PFSK-1 (cell line): ENCODE results near the gene PET100.

Experiments
- FOXP2 ChIP-seq: optimal IDR thresholded peaks from 2 replicates; pipeline ENCODE3; 2011; ENCODE audit warnings: borderline replicate concordance, control low read depth, inconsistent platforms; ENCODE audit not compliant: insufficient read depth; ENCODE audit errors: extremely low read length, extremely low read depth
- POLR2AphosphoS5 ChIP-seq: IDR thresholded peaks from 2 replicates; pipeline ENCODE4 v1.6.1; 2012; ENCODE audit warnings: low read depth, mild to moderate bottlenecking, control low read depth, low read length, moderate library complexity
- SIN3A ChIP-seq: IDR thresholded peaks from 2 replicates; pipeline ENCODE4 v1.6.1; 2012; ENCODE audit warnings: mild to moderate bottlenecking, low read length, moderate library complexity, borderline replicate concordance; ENCODE audit not compliant: insufficient read depth
- TAF1 ChIP-seq: IDR thresholded peaks from 2 replicates; pipeline ENCODE4 v1.6.1; 2012; ENCODE audit warnings: low read length, control low read depth, borderline replicate concordance; ENCODE audit not compliant: insufficient read depth
- TF ChIP-seq, protein P1 (sequence below), 2 experiments: IDR thresholded peaks; 2 replicates each; pipeline versions ENCODE4 v1.6.1 to v1.8.0; 2011 to 2012; ENCODE audit warnings: low read depth in 2 of 2, low read length in 2 of 2, control low read depth in 1 of 2, inconsistent platforms in 1 of 2, mild to moderate bottlenecking in 1 of 2, moderate library complexity in 1 of 2; ENCODE audit not compliant: insufficient read depth in 1 of 2

Gene PET100

DNA sequence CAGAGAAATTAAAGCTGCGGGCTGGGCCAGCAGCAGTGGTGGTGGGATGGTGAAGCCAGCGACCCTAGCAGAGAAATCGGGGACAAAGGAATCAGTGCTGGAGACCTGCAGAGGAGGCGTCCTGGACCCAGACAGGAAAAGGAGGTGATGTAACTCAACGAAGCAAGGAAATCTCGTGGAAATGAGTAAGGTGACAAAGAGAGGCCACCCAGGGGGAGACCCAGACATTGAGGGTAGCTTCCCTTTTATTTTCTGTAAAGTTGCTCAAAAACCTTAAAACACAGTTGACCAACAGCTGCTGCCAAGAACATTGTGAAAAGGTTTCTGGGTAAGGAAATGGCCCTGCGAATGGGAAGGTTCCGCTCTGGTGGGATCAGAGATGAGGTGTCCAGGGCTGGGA, 26.0 kb downstream of the PET100 start:
- TF ChIP-seq SIN3A (no peak), POLR2AphosphoS5 (no peak), TAF1 (no peak)

DNA sequence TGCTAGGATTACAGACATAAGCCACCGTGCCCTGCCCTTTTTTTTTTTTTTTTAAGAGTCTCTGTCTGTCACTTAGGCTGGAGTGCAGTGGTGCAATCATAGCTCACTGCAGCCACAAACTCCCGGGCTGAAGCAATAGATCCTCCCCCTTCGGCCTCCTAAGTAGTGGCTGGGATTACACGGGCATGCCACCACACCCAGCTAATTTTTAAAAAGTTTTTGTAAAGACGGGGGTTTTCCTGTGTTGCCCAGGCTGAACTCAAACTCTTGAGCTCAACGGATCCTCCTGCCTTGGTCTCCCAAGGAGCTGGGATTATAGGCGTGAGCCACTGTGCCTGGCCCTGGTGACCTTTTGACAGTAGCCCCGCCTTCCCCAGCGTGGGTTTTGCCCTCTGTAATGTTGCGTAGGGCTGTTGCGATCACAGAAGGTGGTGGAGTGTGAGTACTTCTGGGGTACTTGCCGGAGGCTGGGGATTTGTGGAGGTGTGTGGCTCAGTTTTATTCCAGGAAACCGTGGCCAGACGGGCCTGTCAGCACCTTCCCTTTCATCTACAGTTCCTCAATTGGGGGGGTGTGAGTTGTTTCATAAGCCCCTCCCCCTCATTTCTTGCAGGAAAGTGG, 27.6 kb downstream of the PET100 start:
- TF ChIP-seq SIN3A (no peak), POLR2AphosphoS5 (no peak), TAF1 (no peak), FOXP2 (no peak)
- TF ChIP-seq, protein P1, sequence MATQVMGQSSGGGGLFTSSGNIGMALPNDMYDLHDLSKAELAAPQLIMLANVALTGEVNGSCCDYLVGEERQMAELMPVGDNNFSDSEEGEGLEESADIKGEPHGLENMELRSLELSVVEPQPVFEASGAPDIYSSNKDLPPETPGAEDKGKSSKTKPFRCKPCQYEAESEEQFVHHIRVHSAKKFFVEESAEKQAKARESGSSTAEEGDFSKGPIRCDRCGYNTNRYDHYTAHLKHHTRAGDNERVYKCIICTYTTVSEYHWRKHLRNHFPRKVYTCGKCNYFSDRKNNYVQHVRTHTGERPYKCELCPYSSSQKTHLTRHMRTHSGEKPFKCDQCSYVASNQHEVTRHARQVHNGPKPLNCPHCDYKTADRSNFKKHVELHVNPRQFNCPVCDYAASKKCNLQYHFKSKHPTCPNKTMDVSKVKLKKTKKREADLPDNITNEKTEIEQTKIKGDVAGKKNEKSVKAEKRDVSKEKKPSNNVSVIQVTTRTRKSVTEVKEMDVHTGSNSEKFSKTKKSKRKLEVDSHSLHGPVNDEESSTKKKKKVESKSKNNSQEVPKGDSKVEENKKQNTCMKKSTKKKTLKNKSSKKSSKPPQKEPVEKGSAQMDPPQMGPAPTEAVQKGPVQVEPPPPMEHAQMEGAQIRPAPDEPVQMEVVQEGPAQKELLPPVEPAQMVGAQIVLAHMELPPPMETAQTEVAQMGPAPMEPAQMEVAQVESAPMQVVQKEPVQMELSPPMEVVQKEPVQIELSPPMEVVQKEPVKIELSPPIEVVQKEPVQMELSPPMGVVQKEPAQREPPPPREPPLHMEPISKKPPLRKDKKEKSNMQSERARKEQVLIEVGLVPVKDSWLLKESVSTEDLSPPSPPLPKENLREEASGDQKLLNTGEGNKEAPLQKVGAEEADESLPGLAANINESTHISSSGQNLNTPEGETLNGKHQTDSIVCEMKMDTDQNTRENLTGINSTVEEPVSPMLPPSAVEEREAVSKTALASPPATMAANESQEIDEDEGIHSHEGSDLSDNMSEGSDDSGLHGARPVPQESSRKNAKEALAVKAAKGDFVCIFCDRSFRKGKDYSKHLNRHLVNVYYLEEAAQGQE (IDR thresholded peaks at IDR 0.05; ENCODE audit: insufficient read depth in 1 of 2, low read depth in 2 of 2, low read length in 2 of 2): no peak

DNA sequence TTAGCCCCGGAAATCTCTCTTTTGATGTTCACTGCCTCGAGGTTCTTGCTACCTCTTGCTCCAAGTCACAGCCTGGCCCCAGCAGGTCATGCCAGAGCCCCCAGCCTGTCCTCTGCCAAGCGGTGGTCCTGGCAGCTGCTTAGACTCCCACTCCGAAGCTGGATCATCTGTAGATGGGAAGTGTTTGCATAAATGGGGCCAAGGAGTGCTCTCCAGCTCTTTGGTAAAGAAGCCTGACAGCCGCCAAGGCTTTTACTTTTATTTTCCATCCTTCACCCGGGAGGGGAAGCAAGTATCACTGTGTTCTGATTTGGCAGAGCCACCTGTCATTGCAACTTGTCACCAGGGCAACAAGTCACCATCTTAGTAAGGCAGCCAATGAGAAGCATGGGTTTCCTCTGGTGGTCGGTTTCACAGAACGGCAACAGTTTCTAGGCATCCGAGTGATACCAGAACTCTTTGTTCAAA, 28.7 kb downstream of the PET100 start:
- TF ChIP-seq TAF1 (no peak), SIN3A (no peak), FOXP2 (no peak)
- TF ChIP-seq, protein P1 (IDR thresholded peaks at IDR 0.05; ENCODE audit: insufficient read depth in 1 of 2, low read depth in 2 of 2, low read length in 2 of 2): no peak

DNA sequence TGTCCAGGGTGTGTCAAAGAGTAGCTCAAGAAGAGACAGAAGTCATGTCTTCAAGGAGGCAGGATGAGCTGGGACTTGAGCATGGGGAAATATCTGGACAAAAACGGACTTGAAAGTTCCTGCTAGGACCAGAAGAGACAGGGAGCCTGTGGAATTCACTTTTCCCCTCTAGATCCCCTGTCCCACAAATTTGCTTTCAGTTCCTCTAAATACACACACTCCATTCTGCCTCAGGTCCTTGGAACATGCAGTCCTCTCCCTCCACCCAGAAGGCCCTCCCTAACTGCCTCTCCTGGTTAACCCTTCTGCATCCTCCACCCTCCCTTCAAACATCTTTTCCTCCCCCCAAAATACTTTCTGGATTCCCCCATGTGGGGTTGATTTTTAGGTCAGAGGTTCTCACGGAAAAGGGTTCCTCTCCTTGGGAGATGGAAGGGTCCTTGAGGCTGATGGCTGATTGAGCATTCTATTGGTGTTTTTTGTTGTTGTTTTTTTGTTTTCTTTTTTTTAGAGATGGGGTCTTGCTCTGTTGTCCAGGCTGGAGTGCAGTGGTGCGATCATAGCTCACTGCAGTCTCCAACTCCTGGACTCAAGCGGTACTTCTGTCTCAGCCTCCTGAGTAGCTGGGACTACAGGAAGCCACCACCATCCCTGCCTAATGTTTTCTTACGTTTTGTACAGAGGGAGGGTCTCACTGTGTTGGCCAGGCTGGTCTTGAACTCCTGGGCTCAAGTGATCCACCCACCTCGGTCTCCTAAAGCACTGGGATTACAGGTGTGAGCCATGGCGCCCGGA, 32.3 kb downstream of the PET100 start:
- TF ChIP-seq SIN3A: no peak
- TF ChIP-seq, protein P1 (IDR thresholded peaks at IDR 0.05; ENCODE audit: insufficient read depth in 1 of 2, low read depth in 2 of 2, low read length in 2 of 2): no peak
- TF ChIP-seq TAF1: no peak
- no peak for TF ChIP-seq POLR2AphosphoS5
- no peak for TF ChIP-seq FOXP2

DNA sequence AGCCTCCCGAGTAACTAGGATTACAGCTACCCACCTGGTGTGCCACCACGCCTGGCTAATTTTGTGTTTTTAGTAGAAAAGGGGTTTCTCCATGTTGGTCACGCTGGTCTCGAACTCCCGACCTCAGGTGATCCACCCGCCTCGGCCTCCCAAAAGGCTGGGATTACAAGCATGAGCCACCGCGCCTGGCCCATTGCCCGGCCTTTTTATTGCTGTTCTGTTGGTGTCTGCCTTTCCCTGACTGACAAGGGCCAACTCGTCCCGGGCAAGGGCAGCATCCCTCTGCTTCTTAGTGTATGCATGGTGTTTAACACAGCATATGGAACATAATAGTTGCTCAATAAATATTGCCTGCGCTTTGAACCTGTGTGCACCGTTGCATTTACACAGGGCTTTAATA, 33.1 kb downstream of the PET100 start:
- TF ChIP-seq FOXP2: no peak
- TF ChIP-seq SIN3A: no peak
- TF ChIP-seq POLR2AphosphoS5: no peak

DNA sequence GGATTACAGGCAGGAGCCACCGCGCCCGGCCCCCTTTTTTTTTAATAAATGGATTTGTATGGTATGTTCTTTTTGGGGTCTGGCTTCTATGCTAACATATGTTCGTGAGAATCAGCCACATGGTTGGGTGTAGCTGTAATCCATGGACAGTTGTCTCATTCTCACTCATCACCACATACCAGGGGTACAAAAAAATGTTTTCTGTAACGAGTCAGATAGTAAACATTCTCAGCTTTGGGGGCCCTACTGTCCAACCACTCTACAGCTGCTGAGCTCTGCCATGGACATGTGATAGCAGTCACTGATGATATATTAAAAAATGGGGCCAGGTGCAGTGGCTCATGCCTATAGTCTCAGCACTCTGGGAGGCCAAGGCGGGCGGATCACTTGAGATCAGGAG, 34.1 kb downstream of the PET100 start:
- TF ChIP-seq POLR2AphosphoS5 (no peak), TAF1 (no peak), SIN3A (no peak), FOXP2 (no peak)
- TF ChIP-seq, protein P1 (IDR thresholded peaks at IDR 0.05; ENCODE audit: insufficient read depth in 1 of 2, low read depth in 2 of 2, low read length in 2 of 2): no peak
